ENCODE measurements around the gene USP10. TPM values are rescaled to one million over a fixed set of nuclear protein-coding genes. Genes with fewer than 3 reads are reported as not detected.
"Not testable (repeated sequence)": the region's sequence is repeated elsewhere in the genome, so short reads cannot be mapped to it uniquely, and the experiment has no call there.

The USP10 gene
- total RNA-seq, 1 experiment from 2014 or later: 41.1 TPM

DNA sequence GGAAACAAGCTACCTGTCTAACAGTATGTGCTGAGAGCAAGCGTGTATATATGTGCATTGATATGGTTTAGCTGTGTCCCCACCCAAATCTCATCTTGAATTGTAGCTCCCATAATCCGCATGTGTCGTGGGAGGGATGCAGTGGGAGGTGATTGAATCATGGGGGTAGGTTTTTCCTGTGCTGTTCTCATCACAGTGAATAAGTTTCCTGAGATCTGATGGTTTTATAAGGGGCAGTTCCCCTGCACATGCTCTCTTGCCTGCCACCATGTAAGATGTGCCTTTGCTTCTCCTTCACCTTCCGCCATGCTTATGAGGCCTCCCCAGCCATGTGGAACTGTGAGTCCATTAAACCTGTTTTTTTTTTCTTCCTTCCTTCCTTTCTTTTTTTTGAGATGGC is 11.6 kb upstream of the USP10 start:
- in situ Hi-C loops (cut with HindIII; ENCODE audit: low pct_unique_long_range_greater_than_20kb, low sequenced_read_pairs); DNase-seq (ENCODE audit: low read depth, low spot score): not testable (repeated sequence)

GRCh38 chr16:84689111-84689510 is 10.7 kb upstream of the USP10 start:
- DNase-seq (ENCODE audit: low read depth, low spot score): no peak
- in situ Hi-C loops (cut with HindIII; ENCODE audit: low pct_unique_long_range_greater_than_20kb, low sequenced_read_pairs): no loop called here

DNA sequence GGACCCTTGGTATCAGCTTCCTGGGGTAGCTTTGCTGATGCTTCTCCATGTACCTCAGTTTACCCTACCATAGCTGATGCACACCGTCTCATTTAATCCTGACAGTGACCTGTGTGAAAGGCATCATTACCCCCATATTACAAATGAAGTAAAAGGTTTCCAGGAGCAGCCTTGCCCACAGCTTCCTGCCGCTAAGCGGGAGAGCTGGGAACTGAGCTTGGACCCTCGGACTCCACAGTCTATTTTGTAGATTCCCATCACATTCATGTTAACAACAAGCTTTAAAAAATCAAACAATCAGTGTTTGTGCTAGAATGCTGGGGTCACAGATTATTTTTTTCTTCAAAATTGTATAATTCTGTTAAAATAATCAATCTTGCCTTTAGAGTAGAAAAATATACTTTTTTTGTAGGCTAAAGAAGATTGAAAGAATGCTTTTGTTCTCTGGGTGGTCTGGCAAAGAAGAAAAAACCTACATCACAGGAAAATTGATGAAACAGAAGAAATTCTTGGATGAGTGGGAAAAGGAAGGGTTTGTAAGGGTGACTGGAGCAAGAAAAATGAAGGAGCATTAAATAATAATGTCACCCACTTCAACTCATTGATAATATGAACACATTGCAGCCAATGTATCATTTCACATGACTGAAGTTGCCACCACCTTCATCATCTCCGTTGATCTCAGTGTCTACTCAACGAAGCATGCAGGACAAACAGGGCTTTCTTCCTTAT is 9.5 kb upstream of the USP10 start:
- DNase-seq (ENCODE audit: low read depth, low spot score): no peak
- in situ Hi-C loops (cut with HindIII; ENCODE audit: low pct_unique_long_range_greater_than_20kb, low sequenced_read_pairs): no loop called here

GRCh38 chr16:84692451-84693214 is 7.2 kb upstream of the USP10 start:
- in situ Hi-C loops (cut with HindIII; ENCODE audit: low pct_unique_long_range_greater_than_20kb, low sequenced_read_pairs): no loop called here
- no peak for DNase-seq (ENCODE audit: low read depth, low spot score)

- in situ Hi-C loops (cut with HindIII; ENCODE audit: low pct_unique_long_range_greater_than_20kb, low sequenced_read_pairs); DNase-seq (ENCODE audit: low read depth, low spot score): not testable (repeated sequence)
Measured at GRCh38 chr16:84693869-84694268, 5.9 kb upstream of the USP10 start.

DNA sequence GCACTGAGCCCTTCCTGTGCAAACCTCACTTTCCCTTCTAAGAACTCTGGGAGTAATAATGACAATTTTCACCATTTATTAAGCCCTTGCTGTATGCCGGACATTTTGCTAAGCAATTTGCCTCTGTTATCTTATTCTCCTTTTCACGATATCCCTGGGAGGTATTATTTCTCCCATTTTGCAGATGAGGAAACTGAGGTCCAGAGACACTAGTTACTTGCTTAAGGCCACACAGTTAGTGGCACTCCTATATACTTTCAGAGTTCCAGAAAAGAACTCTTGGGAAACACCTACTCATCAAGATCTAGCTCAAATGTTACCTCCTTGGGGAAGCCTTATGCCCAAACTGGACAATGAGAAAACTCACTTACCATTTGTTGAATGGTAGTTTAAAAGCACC is 4.8 kb upstream of the USP10 start:
- in situ Hi-C loops (cut with HindIII; ENCODE audit: low pct_unique_long_range_greater_than_20kb, low sequenced_read_pairs): no loop called here
- no peak for DNase-seq (ENCODE audit: low read depth, low spot score)

- no peak for DNase-seq (ENCODE audit: low read depth, low spot score)
- in situ Hi-C loops (cut with HindIII; ENCODE audit: low pct_unique_long_range_greater_than_20kb, low sequenced_read_pairs): no loop called here
Measured at GRCh38 chr16:84699147-84699711, 571 bp upstream of the USP10 start.

DNA sequence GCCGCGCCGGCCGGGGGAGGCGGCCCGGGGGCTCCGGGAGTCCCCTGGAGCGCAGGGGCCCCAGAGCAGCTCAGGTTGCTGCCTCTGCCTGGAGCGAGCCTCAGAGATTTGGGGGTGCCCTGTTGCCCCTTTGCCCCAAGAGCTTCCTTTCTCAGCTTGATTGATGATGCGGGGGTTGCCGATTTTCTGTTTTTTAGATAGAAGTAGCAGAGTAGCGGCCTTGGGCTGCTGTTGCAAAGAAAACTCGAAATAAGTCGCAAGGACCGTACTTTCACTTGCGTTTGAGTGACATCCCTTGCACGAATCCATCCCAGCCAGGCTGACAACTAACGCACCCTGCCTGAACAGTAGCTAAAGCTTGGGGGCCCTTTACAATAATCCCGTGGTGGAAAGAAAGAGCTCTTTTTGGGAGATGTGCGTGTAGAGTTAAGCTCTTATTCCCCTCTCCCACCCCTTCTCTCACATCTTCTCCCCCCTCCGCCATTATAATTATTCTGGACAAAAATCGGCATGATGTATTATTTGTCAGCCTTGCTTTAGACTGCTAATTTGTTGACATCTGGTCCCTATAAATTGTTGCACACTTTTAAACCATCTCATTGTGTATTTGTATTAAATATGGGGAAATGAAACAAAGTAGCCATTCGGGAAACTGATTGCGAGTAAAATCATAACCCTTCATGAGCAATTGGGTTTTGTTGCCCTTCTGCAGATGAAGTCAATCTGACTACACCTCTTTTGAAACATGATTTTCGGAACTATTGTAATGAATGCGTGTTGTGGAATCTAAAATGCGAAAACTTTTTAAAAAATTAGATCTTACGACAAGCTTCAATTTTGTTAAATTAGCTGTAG is 873 bp downstream of the USP10 start:
- in situ Hi-C loops (cut with HindIII; ENCODE audit: low pct_unique_long_range_greater_than_20kb, low sequenced_read_pairs): no loop called here
- DNase-seq (ENCODE audit: low read depth, low spot score): peak; percentile 30

GRCh38 chr16:84703681-84704080 is 3.9 kb downstream of the USP10 start:
- no peak for DNase-seq (ENCODE audit: low read depth, low spot score)
- in situ Hi-C loops (cut with HindIII; ENCODE audit: low pct_unique_long_range_greater_than_20kb, low sequenced_read_pairs): no loop called here

DNA sequence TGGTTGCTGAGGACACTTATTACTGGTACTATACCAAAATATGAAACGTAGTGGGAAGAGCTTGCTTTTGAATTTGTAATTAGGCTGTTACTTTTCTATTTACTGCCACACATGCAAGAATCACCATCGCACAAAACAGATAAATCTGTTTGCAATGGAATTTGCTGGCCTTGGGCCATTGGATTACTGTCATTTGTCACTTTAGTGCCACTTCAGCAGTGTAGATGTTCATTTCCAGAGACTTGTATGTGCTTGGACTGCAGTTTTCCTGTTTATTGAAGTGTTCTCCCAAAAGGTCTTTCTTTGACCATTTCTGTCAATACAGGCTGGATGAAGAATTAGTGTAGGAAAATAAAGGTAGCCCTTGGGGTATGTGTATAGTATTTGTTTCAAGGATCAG is 4.5 kb downstream of the USP10 start:
- no peak for DNase-seq (ENCODE audit: low read depth, low spot score)
- in situ Hi-C loops (cut with HindIII; ENCODE audit: low pct_unique_long_range_greater_than_20kb, low sequenced_read_pairs): no loop called here

DNA sequence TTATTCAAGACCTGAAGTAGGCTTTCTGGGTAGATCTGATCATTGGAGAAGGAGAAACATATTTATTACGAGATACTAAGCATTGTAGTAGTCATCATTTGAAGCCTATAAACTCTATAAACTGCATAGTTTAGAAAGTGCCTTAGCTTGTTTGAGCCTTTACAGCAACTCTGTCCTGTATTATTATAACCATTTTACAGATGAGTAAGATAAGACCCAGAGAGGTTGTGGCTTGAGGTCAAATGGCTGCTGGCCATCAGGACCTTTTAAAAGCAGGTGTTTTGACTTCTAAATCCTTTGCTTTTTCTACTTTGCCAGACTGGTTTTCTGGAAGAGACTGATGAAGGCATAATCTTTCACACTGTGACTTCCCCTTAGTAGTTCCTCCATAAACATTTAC is 7.1 kb downstream of the USP10 start:
- in situ Hi-C loops (cut with HindIII; ENCODE audit: low pct_unique_long_range_greater_than_20kb, low sequenced_read_pairs): no loop called here
- no peak for DNase-seq (ENCODE audit: low read depth, low spot score)

DNA sequence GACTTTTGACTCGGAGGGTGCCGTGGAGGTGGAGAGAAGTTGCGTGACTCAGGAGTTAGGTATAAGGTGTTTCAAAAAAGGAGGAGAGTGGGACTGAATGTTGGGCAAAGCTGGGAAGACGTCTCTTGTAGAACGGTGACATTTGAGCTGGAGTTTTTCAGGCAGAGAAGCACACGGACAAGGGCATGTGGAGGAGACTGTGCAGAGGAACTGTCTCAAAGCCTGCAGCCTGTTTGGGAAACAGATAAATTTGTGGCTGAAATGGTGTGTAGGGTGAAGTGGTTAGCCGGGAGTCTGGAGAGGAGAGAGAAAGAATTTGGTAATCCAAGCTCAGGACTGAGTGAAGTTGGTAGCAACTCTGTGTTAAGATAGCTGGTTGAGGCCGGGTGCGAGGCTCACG is 9.8 kb downstream of the USP10 start:
- DNase-seq (ENCODE audit: low read depth, low spot score): no peak
- in situ Hi-C loops (cut with HindIII; ENCODE audit: low pct_unique_long_range_greater_than_20kb, low sequenced_read_pairs): no loop called here

DNA sequence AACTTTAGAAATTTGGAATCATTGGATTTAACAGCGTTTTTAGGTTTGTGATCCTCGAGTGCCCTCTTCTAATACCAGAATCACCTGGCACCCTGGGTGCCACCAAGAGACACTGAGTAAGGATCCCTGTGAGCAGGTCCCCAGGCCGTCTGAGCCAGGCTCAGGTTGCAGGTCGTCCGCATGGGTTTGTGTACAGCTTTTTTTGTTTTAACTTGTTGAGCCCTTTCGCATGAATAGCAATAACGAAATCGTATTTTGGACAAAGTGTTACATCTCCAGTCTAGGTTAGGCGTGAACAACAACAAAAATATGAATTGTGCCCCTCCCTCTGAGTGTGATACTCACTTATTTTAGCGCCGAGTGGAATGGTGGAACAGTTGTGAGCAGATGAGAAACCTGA is 10.9 kb downstream of the USP10 start:
- in situ Hi-C loops (cut with HindIII; ENCODE audit: low pct_unique_long_range_greater_than_20kb, low sequenced_read_pairs): no loop called here
- no peak for DNase-seq (ENCODE audit: low read depth, low spot score)

DNA sequence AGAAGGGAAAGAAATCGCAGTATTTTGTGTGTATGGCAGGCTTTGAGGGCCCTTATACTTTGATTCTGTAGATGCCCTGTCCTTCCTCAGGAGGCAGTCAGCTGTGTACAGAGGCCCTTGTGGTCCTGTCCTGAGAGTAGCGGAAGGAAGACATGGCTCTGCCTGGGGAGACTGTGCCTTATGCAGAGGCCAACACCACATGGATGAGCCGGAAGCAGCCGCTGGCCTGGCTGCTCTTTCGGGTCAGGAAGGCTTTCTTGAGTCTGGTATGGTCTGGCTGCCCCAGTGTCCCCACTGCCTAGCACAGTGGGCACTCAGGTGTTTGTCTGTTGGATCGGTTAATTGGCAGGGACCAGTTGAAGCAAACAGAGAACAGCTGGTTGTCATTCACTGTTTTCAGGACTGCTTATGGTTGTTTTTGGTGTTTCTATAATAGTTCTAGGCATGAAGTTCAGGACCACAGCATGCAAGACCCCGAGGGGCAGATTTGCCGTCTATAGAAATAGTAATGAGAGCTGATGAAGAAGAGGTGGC is 12.4 kb downstream of the USP10 start:
- no peak for DNase-seq (ENCODE audit: low read depth, low spot score)
- in situ Hi-C loops (cut with HindIII; ENCODE audit: low pct_unique_long_range_greater_than_20kb, low sequenced_read_pairs): no loop called here

GRCh38 chr16:84712801-84713775 is 13.3 kb downstream of the USP10 start:
- no peak for DNase-seq (ENCODE audit: low read depth, low spot score)
- in situ Hi-C loops (cut with HindIII; ENCODE audit: low pct_unique_long_range_greater_than_20kb, low sequenced_read_pairs): no loop called here

DNA sequence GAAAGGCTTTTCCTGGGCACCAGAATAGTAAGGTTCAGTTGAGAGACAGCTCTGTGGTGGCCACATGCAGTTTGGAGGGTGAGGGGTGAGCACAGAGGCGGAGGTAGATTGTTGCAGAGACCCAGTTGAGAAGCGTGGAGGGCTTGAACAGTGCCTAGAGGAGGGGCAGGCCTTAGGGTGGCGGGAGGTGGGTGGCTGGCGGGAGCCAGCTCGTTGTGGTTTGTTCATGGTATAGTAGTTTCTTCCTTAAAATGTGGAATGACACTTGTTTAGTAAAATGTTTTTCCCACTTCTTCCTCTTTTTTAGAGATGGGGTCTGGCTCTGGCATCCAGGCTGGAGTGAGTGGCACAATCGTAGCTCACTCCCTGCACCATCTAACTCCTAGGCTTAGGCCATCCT is 14.2 kb downstream of the USP10 start:
- in situ Hi-C loops (cut with HindIII; ENCODE audit: low pct_unique_long_range_greater_than_20kb, low sequenced_read_pairs): no loop called here
- no peak for DNase-seq (ENCODE audit: low read depth, low spot score)

GRCh38 chr16:84715424-84715823 is 15.6 kb downstream of the USP10 start:
- no peak for DNase-seq (ENCODE audit: low read depth, low spot score)
- in situ Hi-C loops (cut with HindIII; ENCODE audit: low pct_unique_long_range_greater_than_20kb, low sequenced_read_pairs): no loop called here

All from SK-MEL-5 (cell line).